Progenitor cell of endocrine pancreas (in vitro differentiated cells): ENCODE data around the gene UCK2. TPM values are rescaled to one million over a fixed set of nuclear protein-coding genes. Genes with fewer than 3 reads are reported as not detected.

ENCODE experiments used
- DNase-seq: peaks from one replicate; pipeline ENCODE4 v3.0.0; 2021; ENCODE audit warnings: low spot score; ENCODE audit not compliant: unreplicated experiment
- H3K27ac Mint-ChIP-seq: 2 replicates; pipeline ENCODE4 v1.8.0; 2021; ENCODE audit warnings: mild to moderate bottlenecking, moderate library complexity, mixed read lengths
- H3K27me3 Mint-ChIP-seq: 2 replicates; pipeline ENCODE4 v1.8.0; 2021; ENCODE audit warnings: mixed read lengths
- H3K36me3 Mint-ChIP-seq: 2 replicates; pipeline ENCODE4 v1.8.0; 2022; ENCODE audit warnings: mixed read lengths; ENCODE audit not compliant: insufficient read depth
- H3K4me1 Mint-ChIP-seq: 2 replicates; pipeline ENCODE4 v1.8.0; 2021; ENCODE audit warnings: low read depth, mixed read lengths
- H3K4me3 Mint-ChIP-seq: 2 replicates; pipeline ENCODE4 v1.8.0; 2021; ENCODE audit warnings: low read depth, mild to moderate bottlenecking, moderate library complexity, mixed read lengths
- H3K9me3 Mint-ChIP-seq: 2 replicates; pipeline ENCODE4 v1.8.0; 2021; ENCODE audit warnings: low read depth, mixed read lengths
- total RNA-seq: library from RNA; stranded (reverse); gene quantifications from 2 replicates; pipeline ENCODE4 v1.2.1, GENCODE V29; 2021
- TF ChIP-seq, protein P1 (sequence below): fragments of 200-600 bp; sonication (generic); IDR thresholded peaks from one replicate; pipeline ENCODE4 v1.5.0; 2021; ENCODE audit warnings: antibody characterized with exemption, mild to moderate bottlenecking; ENCODE audit not compliant: unreplicated experiment

Gene UCK2
- total RNA-seq, 1 donor from 2014 or later, result 29.7 TPM

DNA sequence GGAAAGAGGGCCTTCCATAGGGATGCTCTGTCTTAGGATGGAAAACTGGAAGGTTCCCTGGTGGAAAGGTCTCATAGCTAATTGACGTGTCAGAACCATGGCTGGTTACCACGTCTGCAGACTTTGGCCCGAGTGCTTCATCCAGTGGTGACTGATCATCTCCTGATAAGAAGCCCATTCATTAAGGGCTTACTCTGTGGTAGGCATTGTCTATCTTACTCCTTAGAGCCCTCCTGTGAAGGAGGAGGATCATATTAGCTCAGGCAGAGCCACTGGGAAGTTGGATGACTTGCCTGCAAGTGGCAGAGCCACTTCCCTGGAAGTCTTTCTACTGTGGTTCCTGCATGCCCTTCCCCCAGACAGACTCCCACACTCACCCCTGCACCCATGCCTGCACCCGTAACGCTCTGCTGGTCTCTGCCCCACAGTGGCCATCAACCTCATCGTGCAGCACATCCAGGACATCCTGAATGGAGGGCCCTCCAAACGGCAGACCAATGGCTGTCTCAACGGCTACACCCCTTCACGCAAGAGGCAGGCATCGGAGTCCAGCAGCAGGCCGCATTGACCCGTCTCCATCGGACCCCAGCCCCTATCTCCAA lies 79.9 kb downstream of the UCK2 start:
- H3K27ac Mint-ChIP-seq, result no peak overlapping the region
- no peak for DNase-seq
- peaks cover 24% of the 10 kb centered on the region for H3K36me3 Mint-ChIP-seq
- H3K9me3 Mint-ChIP-seq, result no peaks in the 10 kb centered on the region
- no peak overlapping the region for H3K4me3 Mint-ChIP-seq
- H3K27me3 Mint-ChIP-seq, result peaks cover 14% of the 10 kb centered on the region
- TF ChIP-seq, protein P1, sequence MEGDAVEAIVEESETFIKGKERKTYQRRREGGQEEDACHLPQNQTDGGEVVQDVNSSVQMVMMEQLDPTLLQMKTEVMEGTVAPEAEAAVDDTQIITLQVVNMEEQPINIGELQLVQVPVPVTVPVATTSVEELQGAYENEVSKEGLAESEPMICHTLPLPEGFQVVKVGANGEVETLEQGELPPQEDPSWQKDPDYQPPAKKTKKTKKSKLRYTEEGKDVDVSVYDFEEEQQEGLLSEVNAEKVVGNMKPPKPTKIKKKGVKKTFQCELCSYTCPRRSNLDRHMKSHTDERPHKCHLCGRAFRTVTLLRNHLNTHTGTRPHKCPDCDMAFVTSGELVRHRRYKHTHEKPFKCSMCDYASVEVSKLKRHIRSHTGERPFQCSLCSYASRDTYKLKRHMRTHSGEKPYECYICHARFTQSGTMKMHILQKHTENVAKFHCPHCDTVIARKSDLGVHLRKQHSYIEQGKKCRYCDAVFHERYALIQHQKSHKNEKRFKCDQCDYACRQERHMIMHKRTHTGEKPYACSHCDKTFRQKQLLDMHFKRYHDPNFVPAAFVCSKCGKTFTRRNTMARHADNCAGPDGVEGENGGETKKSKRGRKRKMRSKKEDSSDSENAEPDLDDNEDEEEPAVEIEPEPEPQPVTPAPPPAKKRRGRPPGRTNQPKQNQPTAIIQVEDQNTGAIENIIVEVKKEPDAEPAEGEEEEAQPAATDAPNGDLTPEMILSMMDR, result no peak
- H3K4me1 Mint-ChIP-seq, result no peaks in the 10 kb centered on the region

GRCh38 chr1:165910764-165911421 lies 83.5 kb downstream of the UCK2 start:
- no peak for DNase-seq
- no peak overlapping the region for H3K27ac Mint-ChIP-seq

DNA sequence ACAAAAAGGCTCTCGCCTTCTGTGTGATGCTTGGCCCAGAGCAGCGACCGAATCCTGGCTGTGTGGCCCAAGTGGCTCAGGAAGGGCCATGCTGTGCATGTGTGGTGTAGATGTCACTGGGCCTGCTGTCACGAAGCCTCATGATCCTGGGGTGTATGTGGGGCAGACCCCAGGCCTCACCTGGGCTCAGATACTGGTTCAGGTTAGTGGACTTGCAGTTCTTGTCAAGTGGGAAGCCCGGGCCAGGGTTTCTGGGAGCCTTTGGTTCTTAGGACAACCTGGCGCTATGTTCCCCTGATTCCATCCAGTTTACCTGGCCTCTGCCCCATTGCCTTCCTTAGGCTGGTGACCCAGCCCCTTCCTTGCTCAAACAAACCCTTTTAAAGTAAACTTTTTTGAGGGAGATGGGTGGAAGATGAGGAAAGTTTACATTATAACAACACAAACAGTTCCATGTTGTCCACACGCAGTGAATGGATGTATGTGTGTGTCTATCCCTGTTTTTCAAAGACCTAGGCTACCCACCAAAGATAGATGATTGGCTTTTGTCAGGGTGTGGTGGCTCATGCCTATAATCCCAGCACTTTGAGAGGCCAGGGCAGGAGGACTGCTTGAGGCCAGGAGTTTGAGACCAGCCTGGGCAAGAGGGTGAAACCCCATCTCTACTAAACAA lies 84.3 kb downstream of the UCK2 start:
- no peak overlapping the region for H3K27ac Mint-ChIP-seq
- H3K36me3 Mint-ChIP-seq, result peaks cover 11% of the 10 kb centered on the region
- H3K27me3 Mint-ChIP-seq, result no peaks in the 10 kb centered on the region
- no peaks in the 10 kb centered on the region for H3K9me3 Mint-ChIP-seq
- no peak for DNase-seq
- H3K4me1 Mint-ChIP-seq, result no peaks in the 10 kb centered on the region
- TF ChIP-seq, protein P1, result no peak
- no peak overlapping the region for H3K4me3 Mint-ChIP-seq

More at GRCh38 chr1:165910764-165911421, 83.5 kb downstream of the UCK2 start:
- Mint-ChIP-seq H3K9me3 (no peaks in the 10 kb centered on the region), H3K36me3 (peaks cover 11% of the 10 kb centered on the region), H3K4me3 (no peak overlapping the region), H3K4me1 (no peaks in the 10 kb centered on the region), H3K27me3 (no peaks in the 10 kb centered on the region)
- TF ChIP-seq, protein P1, result no peak

DNA sequence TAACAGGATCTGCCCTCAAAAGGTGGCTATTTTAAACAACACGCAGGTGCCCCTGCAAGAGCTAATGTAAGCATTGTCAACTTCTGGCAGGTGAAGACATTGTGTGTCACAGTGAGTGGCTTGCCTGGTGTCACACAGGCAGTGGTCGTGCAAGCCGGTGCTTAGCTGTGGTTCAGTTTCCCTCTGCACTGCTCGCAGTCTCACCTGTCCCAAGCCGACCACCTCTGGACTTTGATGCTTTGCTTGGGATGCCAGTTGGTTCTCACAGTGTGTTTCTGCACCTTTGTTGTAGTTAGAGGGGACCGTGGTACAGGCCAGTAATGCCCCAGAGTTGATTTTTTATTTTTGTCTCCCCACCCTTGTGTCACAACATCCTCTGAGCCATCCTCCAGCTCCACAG lies 85.2 kb downstream of the UCK2 start:
- no peak for DNase-seq
- no peak overlapping the region for H3K4me3 Mint-ChIP-seq
- TF ChIP-seq, protein P1, result no peak
- no peaks in the 10 kb centered on the region for H3K9me3 Mint-ChIP-seq
- H3K36me3 Mint-ChIP-seq, result peaks cover 7% of the 10 kb centered on the region
- H3K4me1 Mint-ChIP-seq, result no peaks in the 10 kb centered on the region
- H3K27ac Mint-ChIP-seq, result no peak overlapping the region
- no peaks in the 10 kb centered on the region for H3K27me3 Mint-ChIP-seq

DNA sequence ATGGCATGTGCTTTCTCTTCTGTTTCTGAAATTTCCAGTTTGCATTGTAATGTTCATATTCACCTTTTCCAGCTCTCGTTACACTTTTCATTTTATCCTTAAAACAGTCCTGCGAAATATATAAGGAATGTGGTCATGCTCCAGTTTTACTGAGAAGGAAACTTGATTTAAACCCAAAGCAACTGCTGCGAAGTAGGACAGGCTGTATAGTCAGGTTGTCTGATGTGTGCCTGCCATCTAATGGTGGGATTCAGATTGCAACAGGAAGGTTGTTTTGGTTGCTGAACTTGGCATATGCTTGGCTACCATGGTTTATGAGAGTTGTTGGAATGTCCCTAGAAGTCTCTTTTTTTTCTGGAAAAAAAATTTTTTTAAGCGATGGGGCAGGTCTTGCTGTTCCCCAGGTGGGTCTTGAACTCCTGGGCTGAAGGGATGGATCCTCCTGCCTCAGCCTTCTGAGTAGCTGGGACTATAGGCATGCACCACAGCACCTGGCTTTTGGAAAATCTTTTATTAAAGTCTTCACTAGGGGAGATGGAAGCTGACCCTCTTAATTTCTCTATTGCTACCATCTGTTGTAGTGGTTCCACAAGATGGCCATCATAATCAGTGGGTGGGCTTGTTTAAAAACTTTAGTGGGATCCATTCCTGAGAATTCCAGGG lies 86.9 kb downstream of the UCK2 start:
- Mint-ChIP-seq H3K36me3 (no peaks in the 10 kb centered on the region), H3K27me3 (no peaks in the 10 kb centered on the region), H3K4me1 (no peaks in the 10 kb centered on the region), H3K9me3 (no peaks in the 10 kb centered on the region), H3K27ac (no peak overlapping the region), H3K4me3 (no peak overlapping the region)
- TF ChIP-seq, protein P1, result peak; percentile 91
- peak; percentile 46 for DNase-seq
